HG03439 (cell line): ENCODE results near the gene THRB.

ENCODE experiments used
- ATAC-seq: cut with Tn5 transposase; IDR thresholded peaks from one replicate; pipeline ENCODE4 v1.9.1; 2021; ENCODE audit warnings: mild to moderate bottlenecking, moderate library complexity; ENCODE audit not compliant: unreplicated experiment

The THRB gene

DNA sequence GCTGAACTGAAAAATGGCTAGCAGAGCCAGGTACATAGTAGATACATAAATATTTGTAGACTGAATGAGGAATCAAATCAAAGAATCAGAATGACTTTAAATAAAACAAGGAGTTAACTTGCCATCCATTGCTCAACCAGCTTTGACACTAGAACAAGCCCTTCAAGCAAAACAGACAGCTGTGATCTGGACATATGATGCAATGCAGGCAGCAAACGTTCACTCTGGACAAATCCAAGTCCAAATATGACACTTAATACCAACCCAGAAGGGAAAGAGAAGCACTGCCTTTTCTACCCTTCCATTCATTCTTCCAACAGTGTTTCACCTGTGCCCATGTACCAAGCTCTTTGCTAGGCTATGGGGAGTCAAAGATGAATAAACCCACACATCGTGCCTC lies 4.5 kb downstream of the THRB start:
- no peak for ATAC-seq

DNA sequence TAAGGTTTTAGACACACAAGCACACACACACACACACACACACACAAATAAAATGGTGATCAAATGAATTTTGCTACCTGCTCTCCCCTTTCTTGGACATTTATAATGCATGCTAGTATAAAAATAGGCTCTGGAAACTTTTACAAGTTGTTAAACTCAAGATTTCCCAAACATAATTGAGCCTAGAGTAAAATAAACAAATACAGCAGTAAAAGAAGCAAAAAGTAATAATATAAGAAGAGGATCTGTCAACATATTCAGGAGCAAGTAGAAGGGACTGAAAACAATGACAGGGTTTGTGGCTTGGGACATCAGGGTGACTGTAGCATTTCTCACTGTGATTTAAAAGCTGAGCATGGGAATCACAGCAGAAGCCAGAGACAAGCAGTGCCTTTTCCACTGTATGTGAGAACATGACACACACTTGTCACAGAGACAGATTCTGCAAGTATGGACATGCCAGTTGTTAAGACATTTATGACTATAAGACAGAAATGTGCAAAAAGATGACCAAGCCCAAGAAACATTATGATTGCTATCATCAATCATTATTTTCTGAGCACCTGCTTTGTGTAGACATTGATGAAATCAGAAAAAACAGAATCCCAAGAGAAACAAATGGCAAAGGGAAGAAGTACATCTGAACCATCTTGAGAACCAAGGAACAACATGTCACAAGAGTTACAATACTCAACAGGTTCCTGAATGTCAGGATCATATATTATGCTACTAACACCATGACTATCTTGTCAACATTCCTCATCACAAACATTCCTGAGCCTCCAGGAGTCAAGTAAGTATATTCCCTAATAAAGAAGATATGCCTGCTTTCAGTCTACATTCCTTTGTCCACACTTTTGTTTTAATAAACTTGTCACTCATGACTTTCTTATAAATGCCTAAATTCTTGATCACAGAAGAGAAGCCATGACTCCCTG lies 7.1 kb downstream of the THRB start:
- no peak for ATAC-seq

DNA sequence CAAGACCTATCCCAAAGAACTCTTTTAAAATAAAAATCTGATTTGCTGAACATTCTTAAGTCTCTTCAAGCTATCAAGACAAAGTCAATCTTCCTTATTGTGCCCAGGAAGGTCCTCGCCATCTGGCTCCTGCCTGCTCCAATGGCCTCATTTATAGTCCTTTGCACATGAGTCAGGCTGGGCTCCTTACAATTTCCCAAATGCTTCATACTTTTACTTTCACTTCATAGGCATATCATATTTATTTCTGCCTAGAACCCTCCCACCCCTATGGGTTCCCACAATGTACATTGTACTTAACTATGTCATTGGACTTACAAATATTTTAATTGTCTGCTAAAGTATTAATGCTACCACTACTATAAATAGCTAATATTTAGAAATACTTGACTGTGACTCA lies 9.1 kb downstream of the THRB start:
- no peak for ATAC-seq

DNA sequence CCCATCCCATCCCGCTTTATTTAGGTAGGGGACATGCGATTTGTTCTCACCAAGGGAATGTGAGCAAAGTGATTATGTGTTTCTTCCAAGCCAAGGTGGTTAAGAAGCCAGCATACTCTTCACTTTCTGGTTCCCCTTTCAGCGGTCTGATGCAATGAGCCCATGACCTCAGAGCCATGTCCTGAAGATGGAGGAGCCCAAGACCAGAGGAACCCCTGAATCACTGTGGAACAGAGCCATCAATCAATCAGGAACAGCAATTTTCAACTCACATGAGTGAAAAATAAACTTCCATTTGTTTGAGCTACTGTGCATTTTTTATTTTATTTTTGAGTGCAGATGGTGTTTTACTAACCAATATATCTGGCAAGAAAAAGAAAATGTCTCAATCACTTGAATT lies 10.8 kb downstream of the THRB start:
- no peak for ATAC-seq

DNA sequence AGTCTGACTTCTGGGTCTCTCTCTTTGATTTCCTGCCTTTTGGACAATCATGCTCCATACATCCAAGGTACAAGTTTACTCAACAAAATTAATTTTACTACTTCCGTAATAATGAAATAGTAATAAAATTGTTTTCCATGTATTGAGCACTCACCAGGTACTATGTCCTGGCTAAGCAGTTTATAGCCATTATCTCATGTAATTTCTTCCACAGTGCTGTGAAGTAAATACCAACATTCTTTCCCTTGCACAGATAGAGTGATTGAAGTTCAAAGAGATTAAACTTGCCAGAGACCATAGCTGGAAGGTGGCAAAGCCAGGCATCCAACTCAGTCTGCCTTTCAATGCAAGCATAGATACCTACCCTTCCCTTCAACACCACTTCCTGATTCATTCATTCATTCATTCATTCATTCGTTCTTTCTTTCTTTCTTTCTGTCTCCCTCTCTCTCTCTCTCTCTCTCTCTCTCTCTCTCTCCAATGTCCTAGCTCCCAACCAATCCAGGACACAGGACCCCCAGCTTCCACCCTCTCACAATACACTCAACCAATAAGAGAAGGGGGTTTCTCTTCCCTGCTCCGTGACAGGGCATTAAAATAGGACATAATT lies 12.4 kb downstream of the THRB start:
- ATAC-seq = no peak

DNA sequence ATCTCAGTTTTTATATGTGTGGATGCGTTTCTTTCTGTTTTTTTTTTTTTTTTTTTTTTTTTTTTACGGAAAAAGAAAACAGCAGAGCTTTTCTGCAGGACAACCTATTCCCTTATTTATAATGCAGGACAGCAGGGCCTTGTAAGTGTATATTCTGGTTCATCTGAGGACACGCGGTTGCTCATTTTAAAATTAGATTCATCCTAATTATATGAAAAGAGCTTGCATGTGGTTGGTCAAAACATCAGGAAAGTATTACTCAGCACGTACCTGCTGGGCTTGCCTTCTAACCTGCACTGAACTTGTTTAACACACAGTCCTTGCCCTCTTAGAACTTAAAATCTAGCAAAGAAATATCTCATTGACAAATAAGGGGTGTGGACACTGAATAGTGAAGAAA lies 13.5 kb downstream of the THRB start:
- ATAC-seq = no peak

DNA sequence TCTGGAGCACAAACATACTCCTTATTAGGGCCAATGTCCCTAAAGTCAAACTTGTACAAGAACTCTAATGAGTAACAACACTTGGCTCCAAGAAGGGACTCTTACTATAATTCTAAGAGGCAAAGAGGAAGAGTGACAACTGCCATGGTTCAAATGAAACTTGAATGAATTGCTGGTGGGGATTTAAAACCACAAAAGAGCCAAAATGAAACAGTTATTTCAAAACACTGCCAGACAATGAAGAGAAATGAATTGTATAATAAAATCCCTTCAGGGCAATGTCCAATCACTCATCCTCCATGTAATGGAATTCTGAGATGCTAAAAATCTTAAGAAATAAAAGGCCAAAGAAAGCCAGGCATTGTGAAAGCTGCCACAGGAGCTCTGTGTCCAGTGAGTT lies 14.2 kb downstream of the THRB start:
- ATAC-seq = no peak

DNA sequence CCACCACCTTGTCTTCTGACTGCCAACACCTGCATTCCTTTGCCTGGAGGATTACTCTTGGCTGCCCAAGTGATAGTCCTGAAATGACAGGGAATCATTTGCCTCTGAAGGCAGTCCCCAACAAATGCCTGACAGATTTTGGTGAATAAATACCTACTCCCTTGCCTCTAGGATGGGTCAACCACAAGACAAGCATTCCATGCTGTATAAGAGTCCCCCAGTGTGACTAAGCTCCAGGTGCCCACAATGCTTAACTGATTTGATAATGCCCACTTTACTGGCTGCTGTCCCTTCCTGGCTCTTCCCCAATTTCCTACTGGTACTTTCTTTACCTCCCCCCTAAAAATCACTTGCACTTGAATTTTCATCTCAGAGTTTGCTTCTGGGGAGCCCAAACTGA lies 14.8 kb downstream of the THRB start:
- ATAC-seq = no peak

DNA sequence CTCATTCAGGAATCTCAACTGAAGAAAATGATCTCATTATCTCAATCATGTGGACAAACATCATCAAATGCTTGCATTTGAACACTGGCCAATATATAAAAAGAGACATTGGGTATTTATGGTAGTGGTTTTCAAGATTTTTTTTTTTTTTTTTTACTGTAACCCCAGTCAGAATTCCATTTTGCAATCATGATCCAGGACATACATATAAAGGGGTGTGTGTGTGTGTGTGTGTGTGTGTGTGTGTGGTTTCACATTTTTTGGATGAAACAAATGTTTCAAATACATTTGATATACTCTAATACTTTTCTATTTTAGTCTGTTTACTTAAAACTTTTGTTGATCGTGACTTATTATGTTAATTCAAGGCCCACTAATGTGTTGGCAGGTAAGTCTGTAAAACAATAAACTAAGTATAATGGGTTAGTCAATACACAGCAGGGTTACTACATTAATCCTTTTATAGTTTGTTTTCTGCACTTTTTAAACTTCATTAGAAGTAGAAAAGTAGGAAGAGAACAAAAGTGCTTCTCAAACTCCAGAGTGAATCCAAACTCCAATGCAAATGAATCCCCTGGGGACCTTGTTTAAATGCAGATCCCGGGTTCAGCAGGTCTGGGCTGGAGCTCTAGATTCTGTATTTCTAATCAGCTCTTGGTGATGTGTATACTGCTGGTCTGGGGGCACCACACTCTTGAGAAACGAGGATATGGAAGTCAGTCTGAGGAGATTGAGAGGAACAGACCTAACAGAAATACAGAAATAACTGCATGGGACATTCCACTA lies 17.6 kb downstream of the THRB start:
- ATAC-seq = no peak

DNA sequence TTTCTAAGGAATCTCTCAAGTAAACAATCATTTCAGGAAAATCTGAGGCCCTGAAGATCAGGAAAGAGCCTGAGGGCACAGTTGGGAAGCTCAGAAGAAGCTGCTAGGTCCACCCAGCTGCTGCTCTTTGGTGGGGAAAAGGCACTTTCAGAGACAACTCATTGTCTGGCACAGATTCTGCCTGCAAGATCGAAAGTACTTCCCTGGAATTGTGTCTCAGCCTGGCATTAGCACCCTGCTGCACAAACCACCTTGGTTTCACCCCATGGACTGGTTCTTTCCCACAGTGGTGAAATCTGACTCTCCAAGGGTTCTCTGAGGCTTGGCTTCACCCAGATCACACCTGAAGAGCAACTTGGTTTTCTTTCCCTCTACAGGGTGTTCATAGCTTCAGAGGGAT lies 18.7 kb downstream of the THRB start:
- no peak for ATAC-seq

DNA sequence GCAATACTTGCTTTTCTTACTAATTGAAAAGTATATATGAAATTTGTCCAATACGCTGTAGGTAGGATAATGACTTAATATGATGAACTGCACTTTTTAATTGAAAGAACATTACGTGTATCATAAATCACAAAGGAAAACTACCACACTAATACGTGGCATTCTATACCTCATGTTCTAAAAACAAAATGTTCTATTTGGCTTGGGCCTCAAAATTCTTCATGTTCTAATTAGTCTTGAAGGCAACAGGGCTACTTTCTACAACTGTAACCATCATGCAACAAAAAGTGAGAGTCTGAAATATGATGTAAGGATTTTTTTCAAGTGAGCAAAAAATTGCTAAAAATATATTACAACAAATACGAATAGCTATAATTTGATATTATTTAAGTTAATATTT lies 19.8 kb downstream of the THRB start:
- no peak for ATAC-seq

DNA sequence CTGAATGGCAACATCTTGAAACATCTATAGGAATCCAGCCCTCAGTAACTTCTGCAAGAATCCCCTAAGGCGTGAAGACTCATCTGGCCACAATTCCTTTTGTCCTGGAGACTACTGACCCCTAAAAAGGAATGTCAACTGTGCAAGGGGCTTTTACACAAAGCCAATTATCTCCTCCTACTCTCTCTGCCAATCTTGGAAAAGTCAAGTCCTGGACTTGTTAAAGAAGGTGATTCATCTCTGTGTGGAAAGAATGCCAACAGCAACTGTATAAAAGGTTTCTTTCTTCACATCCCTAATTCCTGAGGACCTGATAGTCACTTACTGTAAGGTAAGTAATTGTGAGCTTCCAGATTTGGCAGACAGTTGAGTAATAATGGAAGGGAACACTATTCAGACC lies 22.3 kb downstream of the THRB start:
- no peak for ATAC-seq

DNA sequence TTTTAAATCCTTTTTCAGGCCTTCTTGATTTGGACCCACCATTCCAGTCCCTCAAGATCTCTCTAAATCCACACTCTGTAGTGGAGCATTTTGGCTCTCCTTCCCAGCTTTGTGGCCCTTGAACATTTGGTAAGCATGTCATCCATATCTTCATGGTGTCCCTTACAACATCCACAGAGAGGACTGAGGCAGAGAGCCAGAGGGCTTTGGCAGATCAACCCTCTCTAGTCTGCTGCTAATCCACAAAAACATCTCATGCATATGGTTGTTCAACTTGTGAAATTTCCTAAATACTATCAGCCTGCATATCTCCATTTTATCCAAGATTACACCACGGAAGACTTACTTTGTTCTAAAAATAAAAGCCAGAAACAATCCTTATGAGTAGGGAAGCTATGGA lies 23.2 kb downstream of the THRB start:
- no peak for ATAC-seq

DNA sequence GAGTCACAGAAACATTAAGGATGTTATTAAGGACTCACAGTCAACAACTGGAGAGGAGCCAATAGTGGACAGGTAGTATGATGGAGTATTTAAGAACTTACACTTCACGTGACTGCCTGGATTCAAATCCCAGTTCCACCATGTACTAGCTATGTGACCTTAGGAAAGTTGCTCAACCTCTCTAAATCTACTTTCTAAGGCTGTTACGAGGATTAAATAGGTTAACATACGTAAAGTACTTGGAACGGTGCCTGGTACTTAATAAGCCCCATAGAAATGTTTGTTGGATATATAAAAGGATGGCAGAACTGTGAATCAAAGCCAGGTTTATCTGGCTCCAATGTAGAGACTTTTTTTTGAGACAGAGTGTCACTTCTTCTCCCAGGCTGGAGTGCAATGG lies 24.4 kb downstream of the THRB start:
- no peak for ATAC-seq

DNA sequence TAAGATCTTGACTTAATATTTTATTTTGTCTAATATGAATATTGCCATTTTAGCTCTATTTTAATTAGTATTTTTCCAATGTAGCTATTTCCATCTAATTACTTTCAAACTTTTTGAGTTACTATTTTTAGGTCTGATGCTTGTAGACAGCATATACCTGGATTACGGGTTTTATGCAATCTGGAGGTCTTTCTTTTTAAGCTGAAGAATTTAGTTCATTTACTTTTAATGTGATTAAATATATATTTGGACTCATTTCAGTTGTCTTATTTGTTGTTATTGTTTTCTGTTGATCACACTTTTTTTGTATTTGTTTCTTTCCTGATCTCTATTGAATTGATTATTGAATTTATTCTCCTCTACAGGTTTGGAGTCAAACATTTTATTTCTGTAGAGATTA lies 30.3 kb downstream of the THRB start:
- no peak for ATAC-seq

DNA sequence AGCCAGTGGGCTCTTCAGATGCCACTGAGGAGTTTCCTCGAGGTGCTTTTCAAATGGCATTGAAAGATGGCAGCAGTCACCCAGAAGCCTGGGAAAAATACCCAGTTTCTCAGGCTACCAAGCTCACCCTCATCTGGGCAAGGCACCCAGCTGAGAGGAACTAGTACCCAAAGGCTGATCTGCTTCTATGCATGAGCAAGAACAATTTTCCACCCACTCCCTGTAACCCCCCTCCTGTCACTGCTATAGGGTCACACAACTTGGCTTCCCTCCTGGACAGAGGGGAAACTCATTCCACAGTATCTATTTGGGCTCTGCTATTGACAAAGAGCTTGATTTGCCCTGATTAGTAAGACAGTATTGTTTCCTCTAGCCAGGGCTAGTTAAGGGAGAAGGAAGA lies 31.9 kb downstream of the THRB start:
- no peak for ATAC-seq

DNA sequence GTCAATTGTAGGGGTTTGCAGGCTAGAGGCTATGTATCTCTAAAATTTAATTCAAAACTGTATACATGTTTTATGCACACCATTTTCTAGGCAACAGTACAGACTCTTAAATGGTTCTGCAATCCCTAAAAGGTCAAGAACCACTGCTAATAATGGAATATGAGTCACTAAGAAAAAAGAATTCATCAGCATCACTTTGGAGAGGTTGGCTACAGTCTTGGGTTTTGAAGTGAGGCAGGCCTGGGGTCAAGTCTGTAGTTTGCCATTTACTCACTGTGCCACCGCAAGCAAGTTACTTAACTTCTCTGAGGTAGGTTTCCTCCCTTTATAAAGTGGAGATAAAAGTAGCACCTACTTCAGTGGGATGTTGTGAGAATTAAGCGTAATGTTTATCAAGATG lies 33.7 kb downstream of the THRB start:
- ATAC-seq = no peak

DNA sequence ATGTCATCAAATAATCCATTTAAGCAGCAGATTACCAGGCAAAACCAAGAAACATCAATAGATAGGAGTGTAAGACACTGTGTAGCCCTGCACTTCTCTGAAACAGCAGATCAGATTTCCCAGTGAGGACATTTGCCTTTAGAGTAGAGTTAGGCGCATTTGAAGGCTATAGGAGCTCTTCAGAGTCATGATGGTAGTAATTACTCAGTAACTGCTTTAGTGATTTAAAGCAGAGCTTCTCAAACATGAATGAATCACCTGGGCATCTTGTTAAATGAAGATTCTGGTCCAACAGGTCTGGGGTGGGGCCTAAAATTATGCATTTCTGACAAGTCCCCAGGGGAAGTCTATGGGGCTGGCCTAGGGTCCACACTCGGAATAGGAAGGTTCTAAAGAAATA lies 36.9 kb downstream of the THRB start:
- no peak for ATAC-seq

DNA sequence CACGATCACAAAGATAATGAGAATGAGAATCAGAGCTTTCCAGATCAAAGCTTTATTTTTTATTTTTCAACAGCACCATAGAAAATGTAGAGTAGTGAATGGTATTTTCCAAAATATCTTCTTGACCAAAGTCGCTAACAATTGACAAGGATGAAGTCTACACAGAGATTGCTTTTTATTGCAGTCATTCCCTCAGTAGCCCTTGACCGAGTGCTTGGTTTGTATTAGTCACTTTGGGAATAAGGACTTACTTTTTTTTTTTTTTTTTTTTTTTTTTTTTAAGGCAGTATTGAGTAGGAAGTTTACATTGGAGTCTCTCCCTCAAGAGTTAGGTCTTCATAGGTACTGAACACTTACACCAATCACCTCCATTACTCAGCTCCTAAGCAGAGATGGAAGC lies 39.8 kb downstream of the THRB start:
- ATAC-seq = no peak

DNA sequence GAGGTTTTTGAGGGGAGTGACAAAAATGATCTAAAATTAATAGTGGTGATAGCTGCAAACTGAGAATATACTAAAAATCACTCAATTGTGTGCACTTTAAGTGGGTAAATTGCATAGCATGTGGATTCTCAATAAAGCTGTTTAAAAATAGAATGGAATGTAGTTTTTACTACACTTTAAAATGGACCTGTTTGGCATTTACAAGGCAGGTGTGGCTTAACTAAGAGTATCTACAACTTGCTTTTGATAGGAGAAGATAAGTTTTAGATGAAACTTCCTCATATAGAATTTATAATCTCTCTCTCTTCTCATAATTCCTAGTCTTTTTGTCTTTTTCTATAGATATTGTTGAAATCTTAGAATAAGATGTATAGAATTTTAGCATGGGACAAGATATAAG lies 40.3 kb downstream of the THRB start:
- ATAC-seq = no peak

DNA sequence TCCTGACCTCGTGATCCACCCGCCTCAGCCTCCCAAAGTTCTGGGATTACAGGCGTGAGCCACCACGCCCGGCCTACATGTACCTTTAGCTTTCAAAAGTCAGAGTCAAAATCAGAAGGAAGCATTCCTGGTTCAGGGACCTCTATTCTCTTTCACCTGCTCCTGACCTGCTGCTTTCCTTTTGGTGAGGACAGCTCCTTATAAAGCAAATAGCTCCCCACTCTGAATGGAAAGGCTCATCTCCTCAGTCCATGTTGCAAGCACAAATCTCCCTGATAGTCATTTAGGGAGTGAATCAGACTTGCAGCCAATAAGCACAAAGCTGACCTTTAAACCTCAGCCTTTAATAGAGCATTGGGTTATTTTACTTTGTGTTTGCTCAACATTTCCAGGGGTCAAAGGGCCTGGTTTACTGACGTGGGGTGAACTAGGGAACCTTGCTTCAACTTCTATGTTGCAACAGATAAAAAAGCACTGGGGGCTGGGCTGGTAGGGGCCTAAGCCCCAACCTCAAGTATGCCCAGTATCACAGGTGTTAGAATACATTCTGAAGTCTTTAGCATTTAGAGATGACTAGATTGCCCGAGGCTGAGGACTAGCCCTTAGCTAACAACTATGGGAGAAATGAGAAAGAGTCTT lies 43.1 kb downstream of the THRB start:
- ATAC-seq = no peak
